Measurements from ENCODE around the gene SAMD3.
"Not testable (repeated sequence)": the region's sequence is repeated elsewhere in the genome, so short reads cannot be mapped to it uniquely, and the experiment has no call there.

- not testable (repeated sequence) for TF ChIP-seq POLR2A (IDR thresholded peaks at IDR 0.05; ENCODE audit: low read depth, low read length); POLR2AphosphoS5 (IDR thresholded peaks at IDR 0.05; ENCODE audit: low read depth, low read length); TAF1 (IDR thresholded peaks at IDR 0.05; ENCODE audit: borderline replicate concordance, low read depth, low read length)
These were observed 49.3 kb downstream of the SAMD3 start for GRCh38 chr6:130173377-130174004.

Measured in GM12892 (cell line).